ENCODE results near the gene MYO1E.

The MYO1E gene

DNA sequence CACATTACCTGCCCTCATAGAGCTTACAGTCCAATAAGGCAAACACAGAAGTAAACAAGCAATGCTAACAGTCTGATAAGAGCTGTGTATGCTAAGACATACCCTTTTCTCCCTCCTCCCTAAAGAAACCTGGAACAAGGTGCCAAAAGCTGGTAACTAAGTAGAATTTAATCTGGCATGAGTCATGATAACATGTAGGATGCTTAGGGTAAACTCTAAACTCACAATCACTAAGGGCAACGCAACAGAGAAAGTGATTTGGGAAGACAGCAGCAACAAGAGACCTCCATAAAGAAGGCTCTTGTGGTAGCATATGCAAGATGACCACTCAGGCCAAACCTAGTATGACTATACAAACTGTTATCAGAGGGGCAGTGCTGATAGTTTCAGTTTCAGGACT is 55.5 kb downstream of the MYO1E start:
- no peak for DNase-seq (ENCODE audit: low read depth)

DNA sequence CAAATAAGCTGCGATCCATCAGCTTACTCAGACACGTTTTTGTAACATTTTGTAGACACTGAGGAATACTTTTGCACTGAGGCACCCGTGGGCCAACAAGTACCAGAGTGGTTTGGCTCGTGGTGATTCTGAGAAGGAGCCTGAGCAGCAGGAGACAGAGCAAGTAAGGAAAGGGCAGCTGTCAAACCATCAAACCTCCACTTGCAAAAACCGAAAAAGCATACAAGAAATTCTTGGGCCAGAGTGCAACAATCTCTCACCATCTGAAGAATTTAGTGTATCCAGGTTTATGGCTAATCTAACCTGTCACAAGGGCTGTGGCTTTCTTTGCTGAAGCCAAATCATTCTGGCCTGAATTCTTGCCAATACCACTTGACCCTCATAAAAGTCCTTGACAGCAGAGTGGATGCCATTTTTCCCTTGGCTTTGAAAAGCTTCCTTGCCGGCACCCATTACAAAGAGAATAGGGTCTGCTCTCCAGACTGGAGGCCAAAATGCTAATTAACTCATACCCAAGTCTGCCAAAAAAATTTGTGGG is 56.7 kb downstream of the MYO1E start:
- DNase-seq (ENCODE audit: low read depth) = no peak

GRCh38 chr15:59313641-59314332 is 58.9 kb downstream of the MYO1E start:
- no peak for DNase-seq (ENCODE audit: low read depth)

DNA sequence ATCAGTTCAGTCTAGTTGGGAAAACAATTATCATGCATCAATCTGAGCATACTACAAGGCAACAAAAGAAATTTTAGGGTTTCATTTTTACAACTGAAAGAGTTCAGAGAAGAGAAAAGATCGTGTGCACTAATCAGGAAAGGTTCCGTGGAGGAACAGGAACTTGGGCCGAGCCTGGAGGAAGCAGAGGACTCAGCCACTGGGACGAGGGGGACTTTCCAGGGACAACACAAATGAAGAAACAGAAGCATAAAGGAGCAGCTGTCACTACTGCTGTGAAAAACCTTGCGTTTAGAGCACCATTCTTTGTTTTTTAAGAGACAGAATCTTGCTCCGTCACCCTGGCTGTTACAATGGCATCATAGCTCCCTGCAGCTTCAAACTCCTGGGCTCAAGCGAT is 60.5 kb downstream of the MYO1E start:
- DNase-seq (ENCODE audit: low read depth) = no peak

DNA sequence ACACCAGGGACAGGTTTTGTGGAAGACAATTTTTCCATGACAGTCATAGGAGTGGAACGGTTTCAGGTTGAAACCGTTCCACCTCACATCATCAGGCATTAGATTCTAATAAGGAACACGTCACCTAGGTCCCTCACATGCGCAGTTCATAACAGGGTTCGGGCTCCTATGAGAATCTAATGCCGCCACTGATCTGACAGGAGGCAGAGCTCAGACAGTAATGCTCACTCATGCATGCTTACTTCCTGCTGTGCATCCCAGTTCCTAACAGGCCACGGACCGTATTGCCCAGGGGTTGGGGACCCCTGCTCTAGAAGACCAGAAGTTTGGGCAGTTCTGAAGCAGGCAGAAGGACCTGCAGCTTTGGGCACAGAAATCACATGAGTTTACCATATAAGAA is 61.5 kb downstream of the MYO1E start:
- DNase-seq (ENCODE audit: low read depth) = no peak

DNA sequence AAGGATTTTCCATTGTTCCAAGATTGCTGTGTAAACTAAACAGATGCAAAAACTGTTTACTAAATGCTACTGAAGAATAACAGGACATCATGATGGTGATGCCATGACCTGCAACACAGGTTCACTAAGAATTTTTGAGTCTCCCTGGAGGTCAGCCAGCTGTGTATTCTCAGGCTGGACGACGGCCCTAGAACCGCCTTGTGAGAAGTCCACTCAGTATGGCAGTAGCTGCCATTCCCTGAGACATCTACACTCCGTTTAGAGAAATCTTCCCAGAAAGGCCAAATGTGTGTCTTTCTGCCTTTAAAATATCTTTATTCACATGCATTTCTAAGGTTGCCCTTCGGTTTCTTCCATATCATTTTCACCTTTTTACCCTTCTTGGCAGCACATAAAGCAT is 63.3 kb downstream of the MYO1E start:
- DNase-seq (ENCODE audit: low read depth) = no peak

GRCh38 chr15:59307165-59307537 is 65.5 kb downstream of the MYO1E start:
- no peak for DNase-seq (ENCODE audit: low read depth)

DNA sequence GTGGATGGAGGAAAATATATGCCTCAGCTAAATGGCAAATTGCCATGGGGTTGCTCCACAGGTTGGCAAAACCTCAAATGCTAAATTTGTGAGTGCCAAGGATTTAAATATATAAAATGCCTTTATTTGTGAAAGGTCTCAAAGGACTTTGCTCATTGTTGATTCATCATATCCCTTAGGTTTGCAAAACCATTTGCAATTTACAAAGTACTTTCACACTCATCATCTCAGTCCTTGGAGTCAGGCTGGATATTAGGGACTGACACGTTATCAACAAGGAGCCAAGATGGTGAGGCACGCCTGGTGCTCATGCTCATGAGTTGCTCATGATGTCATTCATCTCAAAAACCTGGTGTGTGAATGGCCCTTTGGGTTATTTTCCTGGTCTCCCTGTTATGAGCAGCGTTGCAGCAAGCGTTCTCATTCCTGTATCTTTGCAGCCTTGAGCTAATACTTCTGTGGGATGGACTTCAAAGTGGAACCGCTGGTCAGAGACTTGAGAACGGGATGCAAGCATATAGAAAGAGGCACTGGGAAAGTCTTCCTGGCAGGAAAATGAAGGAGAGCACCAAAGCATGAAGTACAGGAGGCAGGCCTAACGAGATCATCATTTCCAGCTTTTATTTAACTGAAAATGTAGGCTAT is 66.0 kb downstream of the MYO1E start:
- no peak for DNase-seq (ENCODE audit: low read depth)

DNA sequence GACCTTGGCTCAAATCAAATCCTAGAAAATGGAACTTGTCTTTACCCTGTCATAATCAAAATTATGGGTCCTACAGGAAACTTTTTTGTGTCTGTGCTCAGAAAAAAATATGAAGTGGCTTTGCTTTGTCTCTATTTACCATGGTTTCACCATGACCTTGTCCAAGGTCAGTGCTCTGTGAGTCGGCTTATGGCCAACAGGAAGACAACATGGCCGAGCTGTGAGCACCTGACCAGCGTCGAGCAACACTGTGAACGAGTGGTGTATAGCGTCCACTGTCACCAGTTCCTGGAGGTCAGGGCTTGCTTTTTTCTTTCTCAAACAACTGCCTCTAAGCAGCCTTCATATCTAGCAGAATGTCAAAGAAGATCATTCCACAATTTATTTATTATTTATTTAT is 67.9 kb downstream of the MYO1E start:
- no peak for DNase-seq (ENCODE audit: low read depth)

- DNase-seq (ENCODE audit: low read depth) = no peak
Measured at GRCh38 chr15:59304034-59304795, 68.5 kb downstream of the MYO1E start.

GRCh38 chr15:59303633-59304032 is 69.0 kb downstream of the MYO1E start:
- DNase-seq (ENCODE audit: low read depth) = no peak

DNA sequence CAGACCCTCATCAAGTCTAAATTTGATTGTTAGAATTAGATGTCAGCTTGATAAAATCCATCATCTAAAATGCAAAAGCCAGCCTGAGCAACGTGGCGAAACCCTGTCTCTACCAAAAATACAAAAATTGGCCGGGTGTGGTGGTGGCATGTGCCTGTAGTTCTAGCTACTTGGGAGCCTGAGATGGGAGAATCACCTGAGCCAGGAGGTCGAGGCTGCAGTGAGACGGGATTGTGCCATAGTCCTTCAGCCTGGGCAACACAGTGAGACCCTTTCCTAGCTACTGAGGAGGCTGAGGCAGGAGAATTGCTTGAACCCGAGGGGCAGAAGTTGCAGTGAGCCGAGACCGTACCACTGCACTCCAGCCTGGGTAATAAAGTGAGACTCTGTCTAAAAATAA is 69.5 kb downstream of the MYO1E start:
- DNase-seq (ENCODE audit: low read depth) = no peak

- no peak for DNase-seq (ENCODE audit: low read depth)
Measured at GRCh38 chr15:59301527-59301926, 71.1 kb downstream of the MYO1E start.

GRCh38 chr15:59300618-59301139 is 72.0 kb downstream of the MYO1E start:
- DNase-seq (ENCODE audit: low read depth) = no peak

- DNase-seq (ENCODE audit: low read depth) = peak; percentile 19
Measured at GRCh38 chr15:59299929-59300617, 72.6 kb downstream of the MYO1E start.

DNA sequence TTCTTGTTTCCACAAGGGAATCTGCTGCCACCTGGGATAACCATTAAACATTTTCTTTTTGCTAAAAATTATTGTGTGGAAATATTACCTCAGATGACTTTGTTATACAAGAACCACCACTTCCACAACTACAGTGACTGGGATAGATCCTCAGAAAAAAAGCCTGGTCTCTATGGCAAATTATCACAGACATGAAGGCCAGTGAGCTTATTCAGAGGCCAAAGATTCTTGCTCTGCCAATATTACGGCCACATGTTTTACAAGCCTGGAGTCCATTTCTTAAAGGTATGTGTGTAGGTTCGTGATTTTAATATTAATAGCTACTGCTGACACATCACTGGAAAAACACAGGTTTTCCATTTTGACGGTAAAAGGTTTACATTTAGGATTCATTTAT is 73.8 kb downstream of the MYO1E start:
- no peak for DNase-seq (ENCODE audit: low read depth)

DNA sequence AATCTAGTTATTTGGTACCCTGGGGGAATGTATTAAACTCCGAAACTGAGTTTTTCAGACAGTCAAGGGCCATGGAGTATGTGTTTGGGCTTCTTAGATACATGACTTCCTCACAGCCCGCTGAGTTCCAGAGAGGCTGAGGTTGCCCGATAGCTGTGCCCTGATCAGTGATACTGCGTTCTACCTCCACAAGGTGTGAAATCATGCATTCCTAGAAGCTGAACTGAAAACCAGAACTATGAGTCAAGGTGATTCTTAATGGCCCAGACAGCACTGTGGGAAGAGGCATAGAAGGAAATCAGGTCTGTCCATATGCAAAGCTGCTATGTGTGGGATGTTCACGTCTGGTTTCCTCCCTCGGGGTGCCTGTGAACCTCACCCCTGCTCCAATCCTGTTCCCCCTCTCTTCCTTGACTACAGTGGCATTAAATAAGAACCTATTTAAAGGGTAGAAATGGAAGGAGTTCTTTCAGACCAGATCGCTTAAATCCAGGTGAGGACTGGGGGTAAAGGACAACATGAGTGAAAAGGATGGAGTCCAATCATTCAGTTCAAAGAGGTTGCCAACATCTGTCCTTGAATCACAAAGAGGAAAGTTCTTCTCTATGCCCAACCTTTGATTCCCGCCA is 74.3 kb downstream of the MYO1E start:
- no peak for DNase-seq (ENCODE audit: low read depth)

DNA sequence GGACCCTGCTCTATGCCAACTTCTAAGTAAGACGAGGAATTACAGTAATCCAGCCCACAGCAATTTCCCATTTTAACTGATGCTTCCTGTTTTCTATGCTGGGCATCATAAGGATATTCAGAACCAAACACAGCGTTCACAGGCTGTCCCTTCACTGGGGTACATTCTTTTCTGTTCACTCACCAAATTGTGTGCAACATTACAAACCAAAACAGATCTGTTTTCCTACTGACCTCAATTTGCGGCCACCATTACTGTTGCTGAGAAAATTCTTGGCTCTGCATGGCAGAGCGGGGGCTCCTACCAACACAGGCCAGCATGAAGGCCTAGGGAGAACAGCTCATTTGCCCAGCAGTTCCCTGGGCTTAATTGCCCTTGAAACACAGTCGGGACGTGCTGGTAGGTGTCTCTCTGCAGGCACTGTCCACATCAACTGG is 76.5 kb downstream of the MYO1E start:
- DNase-seq (ENCODE audit: low read depth) = no peak

DNA sequence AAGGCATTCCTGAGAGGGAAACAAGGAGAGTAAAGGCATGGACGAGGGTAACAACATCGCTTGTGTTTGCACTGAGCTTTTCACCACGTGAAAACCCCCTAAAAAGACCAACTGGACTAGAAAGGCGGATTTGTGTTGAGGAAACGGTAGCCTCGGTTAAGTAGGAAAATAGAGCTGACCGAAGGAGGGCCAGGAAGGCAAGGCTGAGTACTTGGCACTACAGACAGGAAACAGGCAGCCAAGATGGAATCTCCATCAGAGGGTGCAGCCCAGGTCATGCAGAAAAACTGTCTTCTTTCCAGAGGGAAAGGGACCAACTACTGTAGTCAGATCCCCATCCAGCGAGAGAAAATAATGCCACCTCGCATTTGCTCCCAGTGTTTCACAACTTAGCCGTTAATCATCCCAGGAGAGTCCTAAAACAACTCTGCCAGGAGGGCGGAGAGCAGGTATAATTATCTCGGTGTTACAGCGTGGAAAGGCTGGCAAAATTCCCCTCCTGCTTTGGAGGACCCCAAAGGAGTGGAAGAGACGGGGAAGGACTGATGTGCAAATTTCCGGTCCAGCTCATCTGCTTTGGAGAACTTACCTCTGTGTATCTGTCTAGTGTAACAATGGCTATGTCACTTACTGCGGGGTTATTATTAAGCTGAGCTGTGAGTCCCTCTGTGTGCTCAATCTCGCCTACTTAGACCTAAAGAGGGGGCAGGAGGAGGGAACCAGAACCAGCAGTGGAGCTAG is 77.2 kb downstream of the MYO1E start:
- no peak for DNase-seq (ENCODE audit: low read depth)

DNA sequence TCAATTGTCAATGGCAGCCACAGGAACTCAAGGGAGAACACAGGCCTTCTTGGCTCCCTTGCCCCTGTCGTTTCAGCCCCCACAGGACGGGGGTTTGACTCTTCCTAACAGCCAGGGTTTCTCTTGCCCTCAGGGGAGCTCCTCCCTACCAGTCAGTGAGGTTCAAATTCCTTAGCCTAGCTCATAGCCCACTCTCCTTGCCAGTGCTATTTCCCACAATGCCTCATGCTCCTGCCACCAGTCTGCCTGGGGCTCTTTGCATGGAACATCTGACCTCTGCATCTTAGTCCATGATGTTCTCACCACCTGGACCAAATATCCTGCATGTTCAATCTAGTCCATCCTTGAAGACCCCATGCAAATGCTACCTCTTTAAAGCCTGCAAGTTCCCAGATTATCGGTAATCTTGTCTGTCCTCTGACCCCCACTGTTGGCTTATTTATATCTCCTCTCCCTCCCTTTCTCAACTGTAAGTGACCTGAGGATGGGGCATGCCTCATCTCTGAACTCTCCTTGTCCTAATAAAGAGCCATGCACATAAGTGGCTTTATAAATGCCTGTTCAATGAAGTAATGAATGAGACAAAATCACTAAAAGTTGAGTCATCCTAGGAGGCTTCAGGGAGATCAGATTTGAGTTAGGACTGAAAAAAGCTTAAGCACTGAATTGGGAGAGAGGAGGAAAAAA is 78.0 kb downstream of the MYO1E start:
- no peak for DNase-seq (ENCODE audit: low read depth)

All from T follicular helper cell (primary cell).